Activated CD8-positive, alpha-beta memory T cell treated with anti-CD3 and anti-CD28 coated beads for 1 hour (primary cell): Measurements from ENCODE around the gene CYP2A6.
A peak's percentile ranks its signal among the peaks of the same experiment; 100 is the strongest.
"Not testable (repeated sequence)": the region's sequence is repeated elsewhere in the genome, so short reads cannot be mapped to it uniquely, and the experiment has no call there.

ENCODE experiments used
- DNase-seq, 2 donors: peaks; one replicate each; pipeline ENCODE4 v3.0.0-alpha.2; 2020; ENCODE audit warnings: low read depth in 1 of 2; ENCODE audit errors: extremely low read depth in 1 of 2

Gene CYP2A6

DNA sequence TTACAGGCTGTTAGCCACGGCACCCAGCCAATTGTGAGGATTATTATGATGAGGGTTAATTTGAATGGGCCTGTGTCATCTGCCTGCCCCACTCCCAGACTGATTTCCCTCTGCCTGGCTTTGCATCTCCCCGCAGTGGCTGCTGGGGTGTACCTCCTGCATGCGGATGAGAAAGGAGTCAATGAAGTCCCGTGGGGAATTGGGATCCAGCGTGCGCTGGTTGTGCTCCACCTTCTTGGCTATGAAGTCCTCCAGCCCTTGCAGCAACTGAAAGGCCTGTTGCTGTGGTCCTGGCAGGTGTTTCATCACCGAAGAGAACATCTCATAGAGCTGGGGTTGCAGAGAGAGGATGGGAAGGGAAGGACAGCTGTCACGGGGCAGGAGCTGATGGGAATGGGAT, 3.5 kb downstream of the CYP2A6 start:
- not testable (repeated sequence) for DNase-seq

DNA sequence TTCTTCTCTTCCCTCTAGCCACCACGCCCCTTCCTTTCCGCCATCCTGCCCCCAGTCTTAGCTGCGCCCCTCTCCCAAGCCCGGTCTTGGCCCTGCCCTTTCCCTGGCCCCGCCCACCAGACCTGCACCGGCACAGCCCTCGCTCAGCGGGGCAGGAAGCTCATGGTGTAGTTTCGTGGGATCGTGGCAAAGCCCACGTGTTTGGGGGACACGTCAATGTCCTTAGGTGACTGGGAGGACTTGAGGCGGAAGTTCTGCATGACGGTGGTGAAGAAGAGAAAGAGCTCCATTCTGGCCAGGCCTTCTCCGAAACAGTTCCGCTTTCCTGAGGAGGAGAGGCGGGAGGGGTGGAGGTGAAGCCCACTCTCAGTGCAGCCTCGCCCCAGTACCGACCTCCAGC, 6.6 kb downstream of the CYP2A6 start:
- peak; percentile 60 to 77 for DNase-seq

DNA sequence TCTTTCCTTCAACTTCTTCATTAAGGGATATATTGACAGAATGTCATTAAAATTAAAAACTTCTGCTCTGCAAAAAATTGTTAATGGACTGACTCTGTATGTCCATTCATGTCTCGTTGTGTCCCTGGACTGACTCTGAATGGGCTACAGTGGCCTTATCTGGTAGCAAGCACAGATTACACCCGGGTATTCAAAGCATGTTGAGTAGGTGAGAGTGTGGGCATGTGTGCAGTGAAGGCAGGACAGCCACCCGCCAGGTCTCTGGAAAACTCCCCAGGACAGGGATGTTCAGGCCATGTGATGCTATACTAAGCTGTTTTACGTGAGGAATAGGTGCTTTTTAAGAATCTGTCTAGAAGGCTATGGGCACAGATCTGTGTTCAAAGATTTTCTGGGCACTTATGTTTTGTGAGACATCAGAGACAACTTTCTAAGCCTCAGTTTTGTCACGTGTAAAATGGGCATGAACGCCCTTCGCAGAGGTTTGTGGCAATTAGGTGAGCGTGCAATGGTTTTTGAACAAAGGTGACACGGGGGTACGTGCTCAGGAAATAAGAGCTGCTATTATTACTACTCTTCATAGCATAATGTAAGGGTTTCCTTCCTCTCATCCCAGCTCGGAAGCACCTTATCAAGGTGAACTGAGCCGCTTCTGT, 7.1 kb downstream of the CYP2A6 start:
- DNase-seq: not testable (repeated sequence)

DNA sequence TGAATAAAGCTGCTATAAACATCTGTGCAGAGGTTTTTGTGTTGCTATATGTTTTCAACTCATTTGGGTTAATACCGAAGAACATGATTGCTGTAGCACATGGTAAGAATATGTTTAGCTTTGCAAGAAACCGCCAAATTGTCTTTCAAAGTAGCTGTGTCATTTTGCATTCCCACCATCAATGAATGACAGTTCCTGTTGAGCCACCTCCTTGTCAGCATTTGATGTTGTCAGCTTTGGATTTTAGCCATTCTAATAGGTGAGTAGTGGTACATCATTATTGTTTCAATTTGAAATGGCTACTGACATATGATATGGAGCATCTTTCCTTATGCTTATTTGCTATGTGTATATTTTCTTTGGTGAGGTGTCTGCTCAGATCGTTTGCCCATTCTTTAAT, 8.2 kb downstream of the CYP2A6 start:
- DNase-seq: not testable (repeated sequence)

DNA sequence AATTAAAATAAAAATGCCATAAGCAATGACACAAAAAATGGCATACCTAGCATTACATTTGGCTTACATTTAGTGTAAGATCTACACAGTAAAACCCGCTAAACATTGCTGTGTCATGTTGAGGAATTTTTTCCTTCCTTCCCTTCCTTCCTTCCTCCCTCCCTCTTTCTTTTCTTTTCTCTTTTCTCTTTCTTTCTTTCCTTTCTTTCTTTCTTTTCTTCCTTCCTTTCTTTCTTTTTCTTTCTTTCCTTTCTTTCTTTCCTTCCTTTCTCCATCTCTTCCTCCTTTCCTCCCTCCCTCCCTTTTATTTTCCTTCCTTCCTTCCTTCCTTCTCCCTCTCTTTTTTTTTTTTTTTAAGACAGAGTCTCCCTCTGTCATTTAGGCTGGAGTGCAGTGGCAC, 11.8 kb downstream of the CYP2A6 start:
- not testable (repeated sequence) for DNase-seq

DNA sequence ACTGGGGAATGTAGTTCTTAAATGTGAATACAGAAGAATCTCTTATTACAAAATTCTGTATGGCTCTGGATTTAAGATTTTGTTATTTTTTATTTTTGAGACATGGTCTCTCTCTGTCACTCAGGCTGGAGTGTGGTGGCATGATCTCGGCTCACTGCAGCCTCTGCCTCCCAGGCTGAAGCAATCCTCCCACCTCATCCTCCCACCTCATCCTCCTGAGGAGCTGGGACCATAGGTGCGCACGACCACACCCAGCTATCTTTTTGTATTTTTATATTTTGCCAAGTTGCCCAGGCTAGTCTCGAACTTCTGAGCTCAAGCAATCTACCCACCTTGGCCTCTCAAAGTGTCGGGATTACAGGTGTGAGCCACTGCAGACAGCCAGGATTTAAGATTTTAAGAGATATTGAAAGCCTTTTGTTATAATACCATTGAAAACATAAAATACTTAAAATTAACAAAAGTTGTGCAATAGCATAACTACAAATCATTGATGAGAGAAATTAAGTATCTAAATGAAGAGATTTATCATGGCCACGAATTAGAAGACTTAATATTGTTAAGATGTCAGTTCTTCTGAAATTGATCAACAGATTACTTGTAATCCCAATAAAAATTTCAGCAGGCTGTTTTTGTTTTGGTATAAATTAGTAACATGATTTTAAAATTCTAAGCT, 13.4 kb downstream of the CYP2A6 start:
- no peak for DNase-seq

DNA sequence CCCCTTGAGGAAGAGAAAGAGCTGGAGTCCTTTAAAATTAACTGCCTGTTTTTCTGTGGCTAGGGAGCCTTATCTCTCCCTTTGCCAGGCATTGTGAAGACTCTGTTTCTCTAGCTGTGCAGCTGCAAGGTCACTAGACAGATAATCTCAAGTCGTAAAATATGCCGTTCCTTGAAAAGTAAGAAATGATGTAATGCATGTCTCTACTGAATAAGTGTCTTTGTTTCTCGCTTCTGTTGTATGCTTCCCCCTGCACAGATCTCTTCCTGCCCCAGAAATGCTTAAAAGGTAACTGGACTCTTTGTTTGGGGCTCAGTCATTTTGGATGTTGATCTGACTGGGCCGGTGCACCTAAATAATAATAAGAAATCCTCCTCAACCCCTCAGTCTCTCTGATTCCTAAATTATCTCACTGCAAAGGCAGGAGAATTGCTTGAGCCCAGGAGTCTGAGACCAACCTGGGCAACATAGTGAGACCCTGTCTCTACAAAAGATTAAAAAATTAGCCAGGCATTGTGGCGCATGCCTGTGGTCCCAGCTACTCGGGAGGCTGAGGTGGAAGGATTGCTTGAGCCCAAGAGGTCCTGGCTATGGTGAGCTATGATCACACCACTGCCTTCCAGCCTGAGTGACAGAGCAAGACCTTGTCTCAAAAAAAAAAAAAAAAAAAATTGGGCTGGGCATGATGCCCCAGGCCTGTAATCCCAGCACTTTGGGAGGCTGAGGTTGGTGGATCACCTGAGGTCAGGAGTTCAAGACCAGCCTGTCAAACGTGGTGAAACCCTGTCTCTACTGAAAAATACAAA, 16.3 kb downstream of the CYP2A6 start:
- not testable (repeated sequence) for DNase-seq

DNA sequence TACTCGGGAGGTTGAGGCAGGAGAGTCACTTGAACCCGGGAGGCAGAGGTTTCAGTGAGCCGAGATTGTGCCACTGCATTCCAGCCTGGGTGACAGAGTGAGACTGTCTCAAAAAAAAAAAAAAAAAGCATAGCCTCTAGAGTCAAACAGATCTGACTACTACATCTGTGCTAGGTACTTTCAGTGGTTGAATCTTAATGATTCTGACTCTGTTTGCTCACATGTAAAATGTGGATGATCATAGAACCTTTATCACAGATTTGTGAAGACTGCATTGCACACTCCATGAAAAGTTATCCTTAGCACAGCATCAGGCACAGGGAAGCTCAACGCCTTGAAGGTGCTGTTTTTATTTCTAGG, 17.8 kb downstream of the CYP2A6 start:
- not testable (repeated sequence) for DNase-seq

DNA sequence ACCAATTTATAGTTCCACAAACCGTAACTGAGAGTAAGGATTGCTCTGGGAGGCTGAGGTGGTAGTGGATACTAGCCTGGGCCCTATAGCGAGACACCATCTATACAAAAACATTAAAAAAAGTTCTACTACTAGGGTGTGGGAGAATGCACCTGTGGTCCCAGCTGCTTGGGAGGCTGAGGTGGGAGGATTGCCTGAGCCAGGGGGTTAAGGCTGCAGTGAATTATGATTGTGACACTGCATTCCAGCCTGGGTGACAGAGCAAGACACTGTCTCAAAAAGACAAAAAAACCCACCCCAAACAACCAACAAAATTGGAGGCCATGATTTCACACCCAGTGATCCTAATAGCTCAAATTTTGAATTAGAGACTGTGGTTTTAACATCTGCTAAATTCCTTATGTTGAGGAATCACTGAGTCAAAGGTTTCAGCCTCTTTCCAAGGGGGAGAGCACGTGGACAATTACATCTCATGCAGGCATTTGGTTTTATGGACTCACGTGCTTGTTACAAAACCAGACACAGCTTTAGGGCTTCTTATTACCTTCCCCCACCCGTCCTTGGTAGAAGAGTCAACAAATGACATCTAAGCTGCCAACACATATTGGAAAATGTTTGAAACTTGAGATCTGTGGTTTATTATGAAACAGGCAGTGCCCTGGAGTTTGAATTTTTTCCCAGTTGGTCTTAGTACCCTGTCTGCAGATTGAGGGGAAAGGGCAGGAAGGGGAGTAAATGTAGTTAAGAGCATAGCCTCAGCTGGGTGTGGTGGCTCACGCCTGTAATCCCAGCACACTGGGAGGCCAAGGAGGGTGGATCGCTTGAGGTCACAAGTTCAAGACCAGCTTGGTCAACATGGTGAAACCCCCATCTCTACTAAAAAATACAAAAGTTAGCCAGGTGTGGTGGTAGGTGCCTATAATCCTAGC, 18.5 kb downstream of the CYP2A6 start:
- DNase-seq: no peak

DNA sequence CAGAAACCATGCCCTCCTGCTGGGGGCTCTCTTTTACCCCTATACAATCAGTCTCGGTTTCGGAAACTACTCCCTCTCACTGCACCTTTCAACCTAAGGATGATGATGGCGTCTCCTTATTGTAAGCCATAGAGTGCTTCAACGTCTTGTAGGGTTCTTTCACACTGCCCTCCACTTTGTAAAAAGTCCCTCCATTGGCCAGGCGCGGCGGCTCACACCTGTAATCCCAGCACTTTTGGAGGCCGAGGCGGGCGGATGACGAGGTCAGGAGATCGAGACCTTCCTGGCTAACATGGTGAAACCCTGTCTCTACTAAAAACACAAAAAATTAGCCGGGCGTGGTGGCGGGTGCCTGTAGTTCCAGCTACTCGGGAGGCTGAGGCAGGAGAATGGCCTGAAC, 19.5 kb downstream of the CYP2A6 start:
- not testable (repeated sequence) for DNase-seq

DNA sequence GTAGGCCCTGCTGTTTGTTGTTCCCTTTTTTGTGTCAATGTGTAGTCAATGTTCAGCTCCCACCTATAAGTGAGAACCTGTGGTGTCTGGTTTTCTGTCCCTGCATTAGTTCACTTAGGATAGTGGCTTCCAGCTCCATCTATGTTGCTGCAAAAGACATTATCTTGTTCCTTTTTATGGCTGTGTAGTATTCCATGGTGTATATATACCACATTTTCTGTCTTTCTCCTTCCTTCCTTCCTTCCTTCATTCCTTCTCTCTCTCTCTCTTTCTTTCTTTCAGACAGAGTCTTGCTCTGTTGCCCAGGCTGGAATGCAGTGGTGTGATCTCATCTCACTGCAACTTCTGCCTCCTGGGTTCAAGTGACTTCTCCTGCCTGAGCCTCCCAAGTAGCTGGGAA, 21.0 kb downstream of the CYP2A6 start:
- no peak for DNase-seq

DNA sequence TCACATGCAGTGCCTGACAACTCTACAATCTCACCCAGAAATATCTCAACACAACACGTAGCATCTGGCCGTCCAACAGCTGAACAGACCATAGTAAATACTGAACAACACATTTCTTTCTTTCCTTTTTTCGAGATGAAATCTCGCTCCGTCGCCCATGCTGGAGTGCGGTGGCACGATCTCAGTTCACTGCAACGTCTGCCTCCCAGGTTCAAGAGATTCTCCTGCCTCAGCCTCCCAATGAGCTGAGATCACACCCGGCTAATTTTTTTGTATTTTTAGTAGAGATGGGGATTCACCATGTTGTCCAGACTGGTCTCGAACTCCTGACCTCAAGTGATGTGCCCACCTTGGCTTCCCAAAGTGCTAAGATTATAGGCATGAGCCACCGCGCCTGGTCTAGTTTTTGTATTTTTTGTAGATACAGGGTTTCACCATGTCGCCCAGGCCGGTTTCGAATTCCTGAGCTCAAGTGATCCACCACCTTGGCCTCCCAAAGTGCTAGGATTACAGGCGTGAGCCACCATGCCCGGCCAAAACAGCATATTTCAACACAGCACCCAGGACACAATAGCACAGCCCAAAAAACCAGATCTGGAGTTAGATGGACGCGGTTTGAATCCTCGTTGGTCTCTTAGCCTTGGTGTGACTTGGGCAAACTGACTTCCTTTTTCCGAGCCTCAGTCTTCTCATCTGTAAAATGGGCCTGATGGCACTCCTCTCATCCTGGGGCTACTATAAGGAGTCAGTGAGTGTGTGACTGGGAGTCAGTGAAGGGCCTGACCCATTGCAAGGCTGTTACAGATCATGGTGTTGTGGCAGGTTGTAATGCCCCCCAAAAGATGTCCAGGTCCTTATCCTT, 22.6 kb downstream of the CYP2A6 start:
- no peak for DNase-seq

DNA sequence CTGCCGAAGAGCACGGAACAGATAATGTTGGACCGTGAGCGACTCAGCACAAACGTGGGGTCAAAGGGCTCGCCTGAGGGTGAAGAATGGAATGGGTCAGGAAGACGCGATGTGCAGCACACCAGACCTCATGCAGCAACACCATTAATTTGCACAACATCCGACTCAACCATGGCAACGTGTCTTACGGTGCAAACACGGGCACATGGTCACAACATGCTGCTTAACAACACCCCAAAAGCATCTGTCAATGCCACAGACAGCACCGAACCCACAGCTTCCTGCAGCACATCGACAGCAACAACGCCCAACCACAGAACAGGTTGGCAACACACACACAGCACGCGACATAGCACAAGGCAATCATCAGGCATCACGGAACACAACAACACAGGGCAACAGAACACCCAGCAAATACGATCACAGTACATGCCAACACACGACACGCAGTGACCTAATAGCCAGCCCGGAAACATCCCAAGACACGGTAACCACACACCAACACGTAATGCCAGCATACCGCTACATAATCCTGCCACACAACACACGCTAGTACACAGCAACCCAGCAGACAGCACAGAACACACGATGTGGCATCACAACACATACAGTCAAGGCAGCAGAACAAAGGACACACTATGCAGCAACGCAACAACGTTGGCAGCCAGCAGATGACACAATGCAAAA, 23.4 kb downstream of the CYP2A6 start:
- DNase-seq: not testable (repeated sequence)

DNA sequence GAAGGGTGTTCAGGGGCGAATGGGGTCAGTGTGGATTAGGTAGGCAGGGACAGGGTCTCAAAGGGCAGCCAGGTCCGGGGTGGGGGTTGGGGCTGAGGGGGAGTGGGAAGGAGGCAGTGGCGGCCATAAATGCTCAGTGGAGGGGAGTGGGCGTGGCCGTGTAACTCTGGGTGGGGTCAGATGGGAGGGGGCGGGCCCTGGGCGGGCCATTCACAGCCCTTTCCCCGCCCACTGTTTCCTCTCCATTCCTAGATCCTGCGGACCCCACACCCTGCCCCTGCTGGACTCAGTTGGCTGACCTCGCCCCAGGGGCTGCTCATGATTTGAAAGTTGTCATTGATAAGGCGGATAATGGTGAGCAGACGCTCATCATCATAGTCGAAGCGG, 23.9 kb downstream of the CYP2A6 start:
- DNase-seq: not testable (repeated sequence)

DNA sequence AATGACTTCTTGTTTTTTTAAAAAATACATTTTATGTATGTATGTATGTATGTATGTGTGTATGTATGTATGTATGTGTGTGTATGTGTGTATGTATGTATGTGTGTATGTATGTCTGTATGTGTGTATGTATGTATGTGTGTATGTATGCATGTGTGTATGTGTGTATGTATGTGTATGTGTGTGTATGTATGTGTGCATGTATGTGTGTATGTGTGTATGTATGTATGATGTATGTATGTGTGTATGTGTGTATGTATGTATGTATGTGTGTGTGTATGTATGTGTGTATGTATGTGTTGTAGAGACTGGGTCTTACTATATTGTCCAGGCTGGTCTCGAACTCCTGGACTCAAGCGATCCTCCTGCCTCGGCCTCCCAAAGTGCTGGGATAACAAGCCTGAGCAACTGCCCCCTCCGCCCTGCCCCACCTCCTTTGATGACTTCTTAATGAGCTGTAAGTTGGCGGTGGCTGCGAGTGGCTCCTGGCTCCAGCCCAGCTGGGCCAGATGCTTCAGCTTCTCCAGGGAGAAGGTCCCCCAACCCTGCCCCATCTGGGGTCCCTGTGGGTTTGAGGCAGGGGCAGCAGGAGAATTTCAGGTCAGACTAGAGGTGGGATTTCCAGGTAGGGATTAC, 24.7 kb downstream of the CYP2A6 start:
- DNase-seq: not testable (repeated sequence)

DNA sequence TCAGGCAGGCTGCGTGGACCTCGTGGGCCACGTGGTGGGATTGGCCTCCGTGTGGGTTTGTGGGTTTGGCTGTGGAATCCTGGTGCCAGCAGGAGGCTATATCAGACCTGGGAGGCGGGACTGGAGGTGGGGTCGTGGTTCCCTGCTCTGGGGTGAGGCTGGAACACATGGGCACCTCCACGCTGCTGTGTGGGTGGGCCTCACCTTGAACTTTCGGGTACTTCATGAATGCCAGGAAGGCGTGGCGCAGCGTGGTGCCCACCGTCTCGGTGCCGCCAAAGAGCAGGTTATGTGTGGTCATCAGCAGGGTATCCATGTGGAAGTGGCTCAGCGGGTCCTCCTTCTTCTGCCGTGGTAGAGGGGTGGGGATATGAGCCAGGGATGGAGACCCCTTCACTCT, 25.3 kb downstream of the CYP2A6 start:
- not testable (repeated sequence) for DNase-seq

DNA sequence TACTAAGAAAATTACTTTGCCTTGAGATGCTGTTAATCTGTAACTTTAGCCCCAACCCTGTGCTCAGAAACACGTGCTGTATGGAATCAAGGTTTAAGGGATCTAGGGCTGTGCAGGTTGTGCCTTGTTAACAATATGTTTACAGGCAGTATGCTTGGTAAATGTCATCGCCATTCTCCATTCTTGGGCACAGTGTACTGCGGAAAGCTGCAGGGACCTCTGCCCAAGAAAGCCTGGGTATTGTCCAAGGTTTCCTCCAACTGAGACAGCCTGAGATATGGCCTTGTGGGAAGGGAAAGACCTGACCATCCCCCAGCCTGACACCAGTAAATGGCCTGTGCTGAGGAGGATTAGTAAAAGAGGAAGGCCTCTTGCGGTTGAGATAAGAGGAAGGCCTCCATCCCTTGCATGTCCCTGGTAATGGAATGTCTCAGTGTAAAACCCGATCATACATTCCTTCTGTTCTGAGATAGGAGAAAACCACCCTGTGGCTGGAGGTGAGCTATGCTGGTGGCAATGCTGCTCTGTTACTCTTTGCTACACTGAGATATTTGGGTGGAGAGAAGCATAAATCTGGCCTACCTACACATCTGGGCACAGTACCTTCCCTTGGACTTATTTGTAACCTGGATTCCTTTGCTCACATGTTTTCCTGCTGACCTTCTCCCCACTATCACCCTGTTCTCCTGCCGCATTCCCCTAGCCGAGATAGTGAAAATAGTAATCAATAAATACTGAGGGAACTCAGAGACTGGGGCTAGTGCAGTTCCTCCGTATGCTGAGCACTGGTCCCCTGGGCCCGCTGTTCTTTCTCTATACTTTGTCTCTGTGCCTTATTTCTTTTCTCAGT, 27.3 kb downstream of the CYP2A6 start:
- not testable (repeated sequence) for DNase-seq

DNA sequence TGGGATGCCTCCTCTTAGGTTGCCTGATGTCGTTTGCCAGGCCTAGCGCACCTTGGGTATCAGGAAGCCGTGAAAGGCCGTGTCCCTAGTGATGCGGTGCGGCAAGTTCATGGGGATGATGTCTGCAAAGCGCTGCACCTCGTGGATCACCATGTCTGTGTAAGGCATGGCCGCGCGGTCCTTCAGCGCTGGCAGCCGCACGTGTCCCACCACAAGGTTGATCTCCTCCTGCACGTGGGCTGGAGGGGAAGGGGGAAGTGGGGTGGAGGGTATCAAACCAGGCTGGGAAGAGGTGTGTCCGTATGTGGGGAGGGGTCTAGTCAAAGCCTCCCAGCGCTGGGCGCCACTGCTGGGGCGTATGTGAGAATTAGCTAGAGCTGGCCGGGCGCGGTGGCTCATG, 28.1 kb downstream of the CYP2A6 start:
- DNase-seq: no peak
